Testis (tissue), 3 donors: ENCODE results near the gene NAT9. TPM values are rescaled to one million over a fixed set of nuclear protein-coding genes. Genes with fewer than 3 reads are reported as not detected.
A peak's percentile ranks its signal among the peaks of the same experiment; 100 is the strongest.

ENCODE experiments used
- DNase-seq: peaks from one replicate; pipeline ENCODE4 v3.0.0-alpha.2; 2019
- H3K27ac ChIP-seq, 2 donors: fragments of 200-600 bp; sonication (generic); one replicate each; pipeline ENCODE4 v1.5.1; 2019
- H3K27me3 ChIP-seq: fragments of 200-600 bp; sonication (generic); one replicate; pipeline ENCODE4 v1.5.1; 2019
- H3K36me3 ChIP-seq: fragments of 200-600 bp; sonication (generic); one replicate; pipeline ENCODE4 v1.5.1; 2017; ENCODE audit warnings: low read depth; ENCODE audit errors: missing control alignments
- H3K4me1 ChIP-seq: fragments of 200-600 bp; sonication (generic); one replicate; pipeline ENCODE4 v1.5.1; 2019
- H3K4me3 ChIP-seq, 2 donors: fragments of 200-600 bp; sonication (generic); one replicate each; pipeline ENCODE4 v1.5.1; 2017 to 2019
- H3K9me3 ChIP-seq: fragments of 200-600 bp; sonication (generic); one replicate; pipeline ENCODE4 v1.5.1; 2017
- POLR2A ChIP-seq: fragments of 450-650 bp; IDR thresholded peaks from one replicate; pipeline ENCODE4 v1.6.1; 2017; ENCODE audit warnings: antibody characterized with exemption, mild to moderate bottlenecking, moderate library complexity
- WGBS, 2 donors: methylation state at CpG; one replicate each; pipeline ENCODE4 v1.1.5; 2018; 5-methylcytosine and 5-hydroxymethylcytosine counted together
- intact Hi-C: fragments of 100-400 bp; cut with DNase I; formaldehyde crosslinking; loops from one replicate; pipeline ENCODE4 v1.15.1; 2023; ENCODE audit warnings: low total_unique reads
- polyA plus RNA-seq: library from polyadenylated mRNA; stranded (reverse); fragments of 350-450 nt; fragmentation: Illumina TruSeq; extraction: RNeasy Lipid Tissue Mini Kit (QIAGEN cat#74804); gene quantifications from one replicate; pipeline ENCODE4 v1.2.3, GENCODE V29; 2014; ENCODE audit warnings: low read depth, low replicate concordance; ENCODE audit not compliant: insufficient read depth
- total RNA-seq, 2 donors: library from RNA; depleted of rRNA; stranded (reverse); fragments of >200 nt; gene quantifications; one replicate each; pipeline ENCODE4 v1.2.3, GENCODE V29; 2016
- TF ChIP-seq, protein P1 (sequence below), 3 experiments: fragments of 450-650 bp in 2 of 3; fragments of 200-600 bp in 1 of 3; sonication (generic) in 1 of 3; IDR thresholded peaks; one replicate each; pipeline ENCODE4 v1.5.1; 2016 to 2019; ENCODE audit warnings: antibody characterized with exemption in 3 of 3, mild to moderate bottlenecking in 2 of 3, moderate library complexity in 1 of 3

The NAT9 gene
- total and polyA plus RNA-seq, 3 donors from 2014 or later: 43.8 to 51.3 (median 45.6) TPM

DNA sequence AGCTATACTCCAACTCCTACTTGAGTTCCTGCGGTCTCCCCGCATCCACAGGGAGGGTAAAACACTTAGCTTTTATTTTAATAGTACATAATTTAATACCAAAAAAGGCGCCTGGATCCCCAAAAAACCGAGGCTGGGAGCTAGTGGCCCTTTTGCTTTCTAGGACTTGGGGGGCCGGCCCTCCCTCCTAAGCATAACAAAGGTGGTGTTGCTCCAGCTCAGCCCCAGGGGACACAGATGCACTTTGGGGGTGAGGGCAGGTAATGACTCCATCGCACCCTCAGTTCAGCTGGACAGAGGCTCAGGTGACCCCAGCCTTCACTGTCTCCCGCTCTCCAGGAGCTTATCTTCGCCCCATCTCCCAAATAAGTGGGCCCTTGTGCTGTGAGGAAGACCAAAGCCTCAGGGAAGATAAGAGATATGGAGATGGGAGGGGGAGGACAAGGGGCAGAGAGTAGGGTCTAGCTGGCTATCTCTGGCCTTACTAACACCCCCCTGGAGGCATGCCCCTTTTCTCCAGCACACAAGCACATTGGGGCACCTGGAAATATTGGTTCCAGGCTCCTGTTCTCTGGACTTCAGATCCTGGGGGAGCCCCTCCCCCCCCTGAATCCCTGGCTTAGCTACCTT lies 30.5 kb downstream of the NAT9 start:
- intact Hi-C loops: no loop called here
- Histone ChIP-seq H3K4me3 (no peak overlapping the region), H3K27me3 (no peaks in the 10 kb centered on the region), H3K4me1 (peaks cover 28% of the 10 kb centered on the region), H3K9me3 (no peaks in the 10 kb centered on the region), H3K27ac (no peak overlapping the region), H3K36me3 (no peaks in the 10 kb centered on the region)
- WGBS, 2 donors: 90% methylated on average over 6 to 8 of the region's 8 CpGs
- no peak for DNase-seq
- TF ChIP-seq, protein P1, sequence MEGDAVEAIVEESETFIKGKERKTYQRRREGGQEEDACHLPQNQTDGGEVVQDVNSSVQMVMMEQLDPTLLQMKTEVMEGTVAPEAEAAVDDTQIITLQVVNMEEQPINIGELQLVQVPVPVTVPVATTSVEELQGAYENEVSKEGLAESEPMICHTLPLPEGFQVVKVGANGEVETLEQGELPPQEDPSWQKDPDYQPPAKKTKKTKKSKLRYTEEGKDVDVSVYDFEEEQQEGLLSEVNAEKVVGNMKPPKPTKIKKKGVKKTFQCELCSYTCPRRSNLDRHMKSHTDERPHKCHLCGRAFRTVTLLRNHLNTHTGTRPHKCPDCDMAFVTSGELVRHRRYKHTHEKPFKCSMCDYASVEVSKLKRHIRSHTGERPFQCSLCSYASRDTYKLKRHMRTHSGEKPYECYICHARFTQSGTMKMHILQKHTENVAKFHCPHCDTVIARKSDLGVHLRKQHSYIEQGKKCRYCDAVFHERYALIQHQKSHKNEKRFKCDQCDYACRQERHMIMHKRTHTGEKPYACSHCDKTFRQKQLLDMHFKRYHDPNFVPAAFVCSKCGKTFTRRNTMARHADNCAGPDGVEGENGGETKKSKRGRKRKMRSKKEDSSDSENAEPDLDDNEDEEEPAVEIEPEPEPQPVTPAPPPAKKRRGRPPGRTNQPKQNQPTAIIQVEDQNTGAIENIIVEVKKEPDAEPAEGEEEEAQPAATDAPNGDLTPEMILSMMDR (IDR thresholded peaks at IDR 0.05): no peak
- no peak for TF ChIP-seq POLR2A

DNA sequence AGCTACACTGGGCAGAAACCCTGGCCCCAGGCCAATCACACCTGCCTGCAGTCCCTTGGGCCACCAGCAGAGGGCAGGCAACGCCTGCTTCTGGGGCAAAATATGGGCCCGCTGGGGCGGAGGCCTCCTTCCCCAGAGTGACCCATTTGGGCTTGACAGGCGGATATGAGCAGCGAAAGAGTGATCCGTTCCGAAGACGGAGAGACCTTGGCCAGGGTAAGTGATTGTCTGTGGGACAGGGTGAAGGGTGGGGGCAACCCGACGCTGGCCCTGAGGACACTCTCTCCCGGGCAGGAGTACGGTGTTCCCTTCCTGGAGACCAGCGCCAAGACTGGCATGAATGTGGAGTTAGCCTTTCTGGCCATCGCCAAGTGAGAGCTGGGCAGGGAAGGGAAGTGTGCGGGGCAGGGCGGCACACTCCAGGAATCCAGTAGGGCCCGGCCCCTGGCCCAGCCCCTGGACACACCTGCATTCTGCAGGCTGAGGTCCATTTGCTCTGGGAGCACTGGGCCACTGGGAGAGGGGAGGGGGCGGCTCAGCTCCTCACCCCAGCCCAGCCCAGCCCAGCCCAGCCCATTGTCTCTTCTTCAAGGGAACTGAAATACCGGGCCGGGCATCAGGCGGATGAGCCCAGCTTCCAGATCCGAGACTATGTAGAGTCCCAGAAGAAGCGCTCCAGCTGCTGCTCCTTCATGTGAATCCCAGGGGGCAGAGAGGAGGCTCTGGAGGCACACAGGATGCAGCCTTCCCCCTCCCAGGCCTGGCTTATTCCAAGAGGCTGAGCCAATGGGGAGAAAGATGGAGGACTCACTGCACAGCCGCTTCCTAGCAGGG lies 31.2 kb downstream of the NAT9 start:
- TF ChIP-seq, protein P1 (IDR thresholded peaks at IDR 0.05): peak; percentile 98 to 100 (median 99)
- TF ChIP-seq POLR2A: no peak
- Histone ChIP-seq H3K27ac (no peak overlapping the region), H3K4me1 (peaks cover 23% of the 10 kb centered on the region), H3K27me3 (no peaks in the 10 kb centered on the region), H3K9me3 (no peaks in the 10 kb centered on the region), H3K4me3 (no peak overlapping the region), H3K36me3 (no peaks in the 10 kb centered on the region)
- DNase-seq: peak; percentile 90
- intact Hi-C loops: loop anchor here (5.0 kb wide), 1 partner anchor 112 kb away; the partner anchor contains the start of gene GRIN2C
- WGBS, 2 donors: 41 to 48% methylated on average over 14 to 24 of the region's 24 CpGs

DNA sequence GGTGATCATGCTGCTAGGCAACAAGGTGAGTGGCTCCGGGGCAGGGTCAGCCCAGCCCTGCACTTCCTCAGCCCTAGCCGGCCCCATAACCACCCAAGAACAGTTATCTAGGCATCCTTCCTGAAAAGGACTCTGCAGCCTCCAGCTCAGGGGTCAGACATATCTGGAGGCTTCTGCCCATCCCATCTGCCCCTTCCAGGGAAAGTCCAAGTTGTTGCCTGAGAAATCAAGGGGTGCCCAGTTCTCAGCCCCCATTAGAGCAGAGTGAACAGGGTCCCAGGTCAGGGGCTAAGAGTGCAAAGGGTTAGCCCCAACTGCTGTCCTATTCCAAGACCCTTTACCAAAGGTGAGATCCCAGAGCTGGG lies 31.8 kb downstream of the NAT9 start:
- no peak overlapping the region for H3K27ac ChIP-seq
- DNase-seq: no peak
- H3K4me3 ChIP-seq: no peak overlapping the region
- H3K4me1 ChIP-seq: peaks cover 21% of the 10 kb centered on the region
- no peaks in the 10 kb centered on the region for H3K36me3 ChIP-seq
- H3K27me3 ChIP-seq: no peaks in the 10 kb centered on the region
- WGBS, 2 donors: 82 to 83% methylated on average over 2 of the region's 2 CpGs
- TF ChIP-seq, protein P1 (IDR thresholded peaks at IDR 0.05): no peak
- TF ChIP-seq POLR2A: no peak
- intact Hi-C loops: loop anchor here (5.0 kb wide), 1 partner anchor 113 kb away; the partner anchor contains the start of gene GRIN2C
- H3K9me3 ChIP-seq: no peaks in the 10 kb centered on the region

DNA sequence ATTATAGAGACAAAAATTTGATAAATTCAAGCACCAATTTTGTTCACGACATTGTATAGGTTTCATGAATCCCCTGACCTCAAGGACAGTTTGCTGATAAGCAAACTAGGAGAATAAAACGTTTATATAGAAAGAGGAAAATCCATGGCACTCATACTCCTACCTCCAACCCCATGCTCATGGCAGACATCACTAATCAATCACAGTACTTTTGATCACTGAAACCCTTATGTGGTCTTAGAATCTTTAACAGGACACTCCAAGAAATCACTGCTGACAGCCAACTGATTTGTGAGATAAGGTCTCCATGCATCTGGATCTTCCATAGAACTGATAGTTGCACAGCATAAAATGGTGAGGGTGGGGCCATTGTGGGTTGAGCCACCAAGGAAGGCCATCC lies 32.4 kb downstream of the NAT9 start:
- H3K36me3 ChIP-seq: no peaks in the 10 kb centered on the region
- no peaks in the 10 kb centered on the region for H3K9me3 ChIP-seq
- no peak for TF ChIP-seq POLR2A
- TF ChIP-seq, protein P1 (IDR thresholded peaks at IDR 0.05): no peak
- intact Hi-C loops: loop anchor here (5.0 kb wide), 1 partner anchor 114 kb away; the partner anchor contains the start of gene GRIN2C
- no peak for DNase-seq
- WGBS, 2 donors: 64 to 90% methylated on average over 2 of the region's 2 CpGs
- H3K4me1 ChIP-seq: peaks cover 21% of the 10 kb centered on the region
- H3K27me3 ChIP-seq: no peaks in the 10 kb centered on the region
- H3K4me3 ChIP-seq: no peak overlapping the region
- no peak overlapping the region for H3K27ac ChIP-seq
